Uterus (tissue), 2 donors: Measurements from ENCODE around the gene COPA.

Experiments
- CTCF ChIP-seq, 4 experiments: fragments of 200-600 bp in 2 of 4; fragments of 450-650 bp in 2 of 4; sonication (generic) in 2 of 4; IDR thresholded peaks; one replicate each; pipeline ENCODE4 v1.5.1; 2016 to 2019; ENCODE audit warnings: antibody characterized with exemption in 4 of 4, mild to moderate bottlenecking in 2 of 4, moderate library complexity in 1 of 4
- POLR2A ChIP-seq, 2 donors: fragments of 450-650 bp; IDR thresholded peaks; one replicate each; pipeline ENCODE4 v1.6.1; 2016; ENCODE audit warnings: antibody characterized with exemption in 2 of 2, mild to moderate bottlenecking in 1 of 2, moderate library complexity in 1 of 2

- TF ChIP-seq CTCF (IDR thresholded peaks at IDR 0.05) (no peak), POLR2A (IDR thresholded peaks at IDR 0.05) (no peak)
Measured at GRCh38 chr1:160308451-160309184, 34.4 kb downstream of the COPA start.
